H1 (cell line): Measurements from ENCODE around the gene PRX. TPM values are rescaled to one million over a fixed set of nuclear protein-coding genes. Genes with fewer than 3 reads are reported as not detected.

Experiments
- ASH2L ChIP-seq: fragments of 200-600, 300-600 bp; sonication (generic); IDR thresholded peaks from one replicate; pipeline ENCODE4 v1.7.1; 2017; ENCODE audit warnings: low read length
- BACH1 ChIP-seq: IDR thresholded peaks from 2 replicates; pipeline ENCODE4 v1.6.1; 2012; ENCODE audit warnings: low read length, improper control_type of control experiment
- CBX8 ChIP-seq: fragments of 300-800, 300-1000 bp; sonication (generic); IDR thresholded peaks from 2 replicates; pipeline ENCODE4 v1.7.1; 2016; ENCODE audit warnings: low read depth, low read length, borderline replicate concordance
- CHD1 ChIP-seq: IDR thresholded peaks from 2 replicates; pipeline ENCODE4 v1.6.1; 2012; ENCODE audit warnings: low read depth, low read length, improper control_type of control experiment
- E2F6 ChIP-seq: IDR thresholded peaks from 2 replicates; pipeline ENCODE4 v1.6.1; 2012; ENCODE audit warnings: inconsistent platforms
- EP300 ChIP-seq, 2 experiments: IDR thresholded peaks; 1 replicate in 1 of 2; 2 replicates in 1 of 2; pipeline ENCODE4 v1.6.1; 2011 to 2012; ENCODE audit warnings: low read depth in 2 of 2, low read length in 2 of 2, mild to moderate bottlenecking in 2 of 2, borderline replicate concordance in 1 of 2, inconsistent platforms in 1 of 2, moderate library complexity in 1 of 2
- FOSL1 ChIP-seq: IDR thresholded peaks from 2 replicates; pipeline ENCODE4 v1.6.1; 2011; ENCODE audit warnings: mild to moderate bottlenecking, low read depth, low read length, moderate library complexity; ENCODE audit not compliant: insufficient read depth
- JUND ChIP-seq: IDR thresholded peaks from 2 replicates; pipeline ENCODE4 v1.6.1; 2011; ENCODE audit warnings: mild to moderate bottlenecking, improper control_type of control experiment, low read length
- KDM4A ChIP-seq: IDR thresholded peaks from one replicate; pipeline ENCODE4 v1.7.1; 2012; ENCODE audit warnings: low read depth, mild to moderate bottlenecking, moderate library complexity, low read length, inconsistent platforms; ENCODE audit not compliant: severe bottlenecking
- MAFK ChIP-seq: IDR thresholded peaks from 2 replicates; pipeline ENCODE4 v1.6.1; 2012; ENCODE audit warnings: low read depth, mild to moderate bottlenecking, improper control_type of control experiment, low read length
- MAX ChIP-seq: IDR thresholded peaks from 2 replicates; pipeline ENCODE4 v1.6.1; 2012; ENCODE audit warnings: inconsistent platforms
- NRF1 ChIP-seq: IDR thresholded peaks from 2 replicates; pipeline ENCODE4 v1.6.1; 2011; ENCODE audit warnings: mild to moderate bottlenecking, low read depth, low read length, improper control_type of control experiment
- PHF8 ChIP-seq: fragments of 200-600 bp; sonication (generic); conservative IDR thresholded peaks from 2 replicates; pipeline ENCODE4 v1.7.1; 2012; ENCODE audit warnings: low read depth, mild to moderate bottlenecking, inconsistent platforms, low read length, moderate library complexity
- POLR2AphosphoS5 ChIP-seq: IDR thresholded peaks from 2 replicates; pipeline ENCODE4 v1.6.1; 2011; ENCODE audit warnings: low read depth, low read length
- RAD21 ChIP-seq, 2 experiments: IDR thresholded peaks in 1 of 2; conservative IDR thresholded peaks in 1 of 2; 2 replicates each; pipeline ENCODE4 v1.6.1; 2011; ENCODE audit warnings: low read depth in 2 of 2, low read length in 2 of 2, improper control_type of control experiment in 1 of 2, inconsistent platforms in 1 of 2, mild to moderate bottlenecking in 1 of 2, moderate library complexity in 1 of 2
- SAP30 ChIP-seq: fragments of 300-600 bp; sonication (generic); IDR thresholded peaks from 2 replicates; pipeline ENCODE4 v1.7.1; 2012; ENCODE audit warnings: low read length, moderate library complexity, mild to moderate bottlenecking, inconsistent platforms; ENCODE audit not compliant: insufficient read depth, insufficient replicate concordance
- SIX5 ChIP-seq: IDR thresholded peaks from 2 replicates; pipeline ENCODE4 v1.6.1; 2011; ENCODE audit warnings: mild to moderate bottlenecking, low read depth, low read length
- TCF12 ChIP-seq: IDR thresholded peaks from 2 replicates; pipeline ENCODE4 v1.6.1; 2011; ENCODE audit warnings: low read depth, mild to moderate bottlenecking, low read length
- YY1 ChIP-seq: IDR thresholded peaks from 2 replicates; pipeline ENCODE4 v1.6.1; 2011; ENCODE audit warnings: low read depth, mild to moderate bottlenecking, low read length
- ZNF274 ChIP-seq: IDR thresholded peaks from 2 replicates; pipeline ENCODE4 v1.7.0; 2012; ENCODE audit warnings: low read length, borderline replicate concordance; ENCODE audit errors: extremely low read depth
- polyA plus RNA-seq, 7 experiments: library from polyadenylated mRNA; depleted of rRNA in 3 of 7; stranded (reverse) in 5 of 7; unstranded in 2 of 7; fragments of >200 nt in 5 of 7; fragments of 200-250 nt in 2 of 7; gene quantifications; 1 replicate in 5 of 7; 2 replicates in 1 of 7; 4 replicates in 1 of 7; pipeline versions ENCODE4 v1.2.1 to v1.2.3, GENCODE V29; 2011 to 2013; ENCODE audit warnings: missing spikeins in 2 of 7, mixed read lengths in 2 of 7
- total RNA-seq: library from RNA; stranded (reverse); fragmentation: NEBNext Ultra II Directional; extraction: Animal tissue kit (Norgen Biotek cat#: 25700); gene quantifications from 2 replicates; pipeline ENCODE4 v1.2.1, GENCODE V29; 2021
- TF ChIP-seq, protein P1 (sequence below): IDR thresholded peaks from 2 replicates; pipeline ENCODE4 v1.6.1; 2011; ENCODE audit warnings: low read depth, mild to moderate bottlenecking, low read length; ENCODE audit not compliant: insufficient read depth

PRX gene
- total and polyA plus RNA-seq, 2 of the 8 experiments (the other 6 are each of a cell fraction or from before 2014, with no cell fraction given), result 2.8 to 5.8 TPM

- peak; percentile 60 for TF ChIP-seq POLR2AphosphoS5
- peak; percentile 50 to 68; a peak in 3 of 4 replicates for TF ChIP-seq RAD21 (IDR thresholded peaks at IDR 0.05 in 1 of 2, conservative IDR thresholded peaks at IDR 0.05 in 1 of 2; ENCODE audit: low read depth in 2 of 2, low read length in 2 of 2)
- 0 out of 2 replicates have a peak, but pooled peaks have one; percentile 59 for TF ChIP-seq TCF12
- TF ChIP-seq, protein P1, sequence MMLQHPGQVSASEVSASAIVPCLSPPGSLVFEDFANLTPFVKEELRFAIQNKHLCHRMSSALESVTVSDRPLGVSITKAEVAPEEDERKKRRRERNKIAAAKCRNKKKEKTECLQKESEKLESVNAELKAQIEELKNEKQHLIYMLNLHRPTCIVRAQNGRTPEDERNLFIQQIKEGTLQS, result no peak
- TF ChIP-seq PHF8, result peak; percentile 70; the same call in 1 of the 2 replicates
- TF ChIP-seq ASH2L, result peak; percentile 83
- TF ChIP-seq ZNF274, result no peak
- TF ChIP-seq CBX8, result no peak
- peak; percentile 65 for TF ChIP-seq KDM4A
- peak; percentile 37 for TF ChIP-seq YY1
- peak; percentile 80 for TF ChIP-seq E2F6
- TF ChIP-seq SAP30, result no peak
- TF ChIP-seq SIX5, result no peak
- TF ChIP-seq EP300 (IDR thresholded peaks at IDR 0.05; ENCODE audit: borderline replicate concordance in 1 of 2, low read depth in 2 of 2, low read length in 2 of 2), result peak in 1 of 2 experiments; percentile 64; a peak in 1 of 3 replicates
- no peak for TF ChIP-seq JUND
- TF ChIP-seq CHD1, result no peak
- TF ChIP-seq NRF1, result no peak
- TF ChIP-seq MAX, result peak; percentile 90
- 0 out of 2 replicates have a peak, but pooled peaks have one; percentile 34 for TF ChIP-seq BACH1
- no peak for TF ChIP-seq MAFK
- TF ChIP-seq FOSL1, result no peak
Observed at GRCh38 chr19:40420766-40421765, 7.9 kb upstream of the PRX start (continued).
